Vagina (tissue), 2 donors: ENCODE results near the gene SPDYE3. TPM values are rescaled to one million over a fixed set of nuclear protein-coding genes. Genes with fewer than 3 reads are reported as not detected.
"Not testable (repeated sequence)": the region's sequence is repeated elsewhere in the genome, so short reads cannot be mapped to it uniquely, and the experiment has no call there.

ENCODE experiments used
- DNase-seq, 2 donors: peaks; one replicate each; pipeline ENCODE4 v3.0.0-alpha.2; 2017; ENCODE audit errors: extremely low spot score in 2 of 2
- H3K27ac ChIP-seq: fragments of 200-600 bp; sonication (generic); one replicate; pipeline ENCODE4 v1.5.1; 2019
- H3K27me3 ChIP-seq: fragments of 200-600 bp; sonication (generic); one replicate; pipeline ENCODE4 v1.5.1; 2019
- H3K36me3 ChIP-seq, 2 donors: fragments of 200-600 bp; sonication (generic); one replicate each; pipeline ENCODE4 v1.5.1; 2017 to 2019
- H3K4me1 ChIP-seq: fragments of 200-600 bp; sonication (generic); one replicate; pipeline ENCODE4 v1.5.1; 2019
- H3K4me3 ChIP-seq, 2 donors: fragments of 200-600 bp; sonication (generic); 1 replicate in 1 of 2; 2 replicates in 1 of 2; pipeline ENCODE4 v1.5.1; 2016 to 2019
- H3K9me3 ChIP-seq: fragments of 200-600 bp; sonication (generic); one replicate; pipeline ENCODE4 v1.5.1; 2019
- POLR2A ChIP-seq, 2 donors: fragments of 450-650 bp; IDR thresholded peaks; one replicate each; pipeline ENCODE4 v1.6.1; 2017; ENCODE audit warnings: antibody characterized with exemption in 2 of 2, mild to moderate bottlenecking in 2 of 2, moderate library complexity in 2 of 2
- POLR2AphosphoS5 ChIP-seq, 2 donors: sonication (generic); formaldehyde crosslinking; IDR thresholded peaks; one replicate each; pipeline ENCODE4 v1.9.0; 2017; ENCODE audit warnings: antibody characterized with exemption in 2 of 2, mild to moderate bottlenecking in 2 of 2, low read depth in 1 of 2; ENCODE audit not compliant: insufficient read depth in 1 of 2
- intact Hi-C: fragments of 100-400 bp; cut with DNase I; formaldehyde crosslinking; loops from one replicate; pipeline ENCODE4 v1.15.1; 2023
- total RNA-seq: library from RNA; depleted of rRNA; stranded (reverse); fragments of >200 nt; gene quantifications from one replicate; pipeline ENCODE4 v1.2.3, GENCODE V29; 2016
- TF ChIP-seq, protein P1 (sequence below), 3 experiments: fragments of 450-650 bp in 2 of 3; fragments of 200-600 bp in 1 of 3; sonication (generic) in 1 of 3; IDR thresholded peaks; one replicate each; pipeline ENCODE4 v1.5.1; 2017 to 2019; ENCODE audit warnings: antibody characterized with exemption in 3 of 3, mild to moderate bottlenecking in 2 of 3, moderate library complexity in 2 of 3

The SPDYE3 gene
- not detected for total RNA-seq

DNA sequence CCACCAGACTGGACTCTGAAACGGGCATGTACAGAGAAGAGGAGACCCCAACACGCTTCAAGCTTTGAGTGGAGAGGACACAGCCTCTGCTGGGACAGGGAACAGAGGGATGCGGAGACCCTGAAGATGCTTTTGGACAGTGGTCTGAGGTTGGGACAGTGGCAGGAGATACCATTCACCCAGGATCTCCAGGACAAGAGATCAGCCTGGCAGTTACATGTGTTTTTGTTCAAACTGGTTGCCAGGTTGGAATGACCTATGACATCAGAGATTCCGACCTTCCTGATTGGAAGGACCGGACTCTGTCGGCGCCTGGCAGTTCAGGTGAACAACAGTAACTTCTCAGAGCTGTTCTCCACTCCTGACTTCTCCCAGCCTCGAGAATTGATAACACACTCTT lies at the start of gene SPDYE3:
TSS of gene SPDYE3 (plus strand) at position 301 of the 400 bp plus-strand sequence. CDS start 184 bp downstream, outside the sequence.
- H3K27ac ChIP-seq, H3K4me3 ChIP-seq, H3K4me1 ChIP-seq, DNase-seq, H3K27me3 ChIP-seq, H3K9me3 ChIP-seq, H3K36me3 ChIP-seq, intact Hi-C loops: not testable (repeated sequence)

DNA sequence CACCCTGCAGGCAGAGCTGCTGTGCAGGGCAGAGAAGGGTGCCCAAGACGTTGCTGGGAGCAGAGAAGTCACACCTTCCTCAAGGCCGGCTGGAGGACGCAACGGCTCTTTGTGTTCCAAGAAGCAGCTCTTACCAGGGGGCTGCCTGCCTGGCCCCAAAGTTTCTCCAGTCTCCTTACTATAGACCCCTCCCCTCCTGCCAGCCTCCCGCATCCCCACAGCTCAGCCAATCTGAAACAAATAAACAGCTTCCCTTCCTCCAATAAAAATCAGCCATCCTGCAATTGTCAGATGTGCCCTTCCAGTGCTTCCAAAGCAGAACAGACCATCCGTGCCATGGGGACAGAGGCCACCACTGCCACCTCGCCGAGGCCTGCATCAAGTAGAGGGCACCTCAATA lies 47.5 kb upstream of the SPDYE3 start:
- H3K27ac ChIP-seq, H3K4me3 ChIP-seq, H3K4me1 ChIP-seq, H3K27me3 ChIP-seq, DNase-seq, H3K9me3 ChIP-seq, intact Hi-C loops, H3K36me3 ChIP-seq: not testable (repeated sequence)

- DNase-seq, H3K27ac ChIP-seq, H3K36me3 ChIP-seq, H3K27me3 ChIP-seq, H3K9me3 ChIP-seq, H3K4me1 ChIP-seq, intact Hi-C loops, H3K4me3 ChIP-seq: not testable (repeated sequence)
These were observed 44.6 kb upstream of the SPDYE3 start for GRCh38 chr7:100262896-100263295.

DNA sequence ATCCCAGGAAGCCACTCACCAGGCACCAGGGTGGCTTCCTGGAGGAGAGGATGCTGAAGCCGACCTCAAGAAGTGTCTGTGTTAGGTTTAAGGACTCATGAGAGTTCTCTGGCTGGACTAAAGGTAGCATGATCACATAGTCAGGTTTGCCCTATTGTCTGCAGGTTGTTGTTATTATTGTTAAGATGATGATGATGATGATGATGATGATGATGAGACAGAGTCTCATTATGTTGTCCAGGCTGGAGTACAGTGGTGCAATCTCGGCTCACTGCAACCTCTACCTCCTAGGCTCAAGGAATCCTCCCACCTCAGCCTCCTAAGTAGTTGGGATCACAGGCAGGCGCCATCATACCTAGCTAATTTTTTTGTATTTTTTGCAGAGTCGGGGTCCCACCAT lies 43.3 kb upstream of the SPDYE3 start:
- H3K27ac ChIP-seq, intact Hi-C loops, H3K36me3 ChIP-seq, H3K9me3 ChIP-seq, H3K4me3 ChIP-seq, DNase-seq, H3K27me3 ChIP-seq, H3K4me1 ChIP-seq: not testable (repeated sequence)

DNA sequence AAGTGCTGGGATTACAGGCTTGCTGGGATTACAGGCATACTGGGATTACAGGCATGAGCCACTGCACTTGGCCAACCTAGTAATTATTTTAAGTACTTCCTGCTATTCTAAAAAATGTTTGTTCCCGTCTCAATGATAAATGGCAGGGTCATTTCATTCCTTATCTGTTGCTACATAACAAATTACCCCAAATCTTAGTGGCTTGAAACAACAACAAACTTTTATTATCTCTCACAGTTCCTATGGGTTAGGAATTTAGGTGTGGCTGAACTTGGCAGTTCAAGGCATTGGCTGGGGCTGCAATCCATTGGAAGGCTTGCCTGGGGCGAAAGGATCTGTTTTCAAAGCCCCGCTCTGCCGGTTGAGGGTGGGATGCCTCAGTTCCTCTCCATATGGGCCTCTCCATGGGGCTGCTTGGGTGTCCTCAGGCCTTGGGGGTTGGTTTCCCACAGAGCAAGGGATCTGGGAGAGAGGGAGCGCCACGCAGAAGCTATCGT lies 42.8 kb upstream of the SPDYE3 start:
- intact Hi-C loops, H3K27ac ChIP-seq, H3K4me3 ChIP-seq, DNase-seq, H3K4me1 ChIP-seq, H3K36me3 ChIP-seq, H3K9me3 ChIP-seq, H3K27me3 ChIP-seq: not testable (repeated sequence)

DNA sequence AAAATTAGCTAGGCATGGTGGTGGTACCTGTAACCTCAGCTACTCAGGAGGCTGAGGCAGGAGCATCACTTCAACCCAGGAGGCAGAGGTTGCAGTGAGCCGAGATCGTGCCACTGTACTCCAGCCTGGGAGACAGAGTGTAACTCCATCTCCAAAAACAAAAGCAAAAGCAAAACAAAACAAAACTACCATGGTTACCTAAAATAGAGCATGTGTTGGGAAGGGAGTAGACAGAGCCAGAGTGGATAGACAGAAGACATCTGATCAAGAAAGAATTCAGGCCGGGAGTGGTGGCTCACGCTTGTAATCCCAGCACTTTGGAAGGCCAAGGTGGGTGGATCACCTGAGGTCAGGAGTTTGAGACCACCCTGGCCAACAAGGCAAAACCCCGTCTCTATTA lies 41.7 kb upstream of the SPDYE3 start:
- DNase-seq, H3K36me3 ChIP-seq, intact Hi-C loops, H3K27me3 ChIP-seq, H3K27ac ChIP-seq, H3K9me3 ChIP-seq, H3K4me3 ChIP-seq: not testable (repeated sequence)
- H3K4me1 ChIP-seq = peaks cover 11% of the 10 kb centered on the region

GRCh38 chr7:100266576-100267354 lies 40.7 kb upstream of the SPDYE3 start:
- no peaks in the 10 kb centered on the region for H3K9me3 ChIP-seq
- no peaks in the 10 kb centered on the region for H3K27me3 ChIP-seq
- no peaks in the 10 kb centered on the region for H3K36me3 ChIP-seq
- TF ChIP-seq POLR2AphosphoS5 (IDR thresholded peaks at IDR 0.05; ENCODE audit: insufficient read depth in 1 of 2, low read depth in 1 of 2) (no peak), POLR2A (IDR thresholded peaks at IDR 0.05) (no peak)
- TF ChIP-seq, protein P1, sequence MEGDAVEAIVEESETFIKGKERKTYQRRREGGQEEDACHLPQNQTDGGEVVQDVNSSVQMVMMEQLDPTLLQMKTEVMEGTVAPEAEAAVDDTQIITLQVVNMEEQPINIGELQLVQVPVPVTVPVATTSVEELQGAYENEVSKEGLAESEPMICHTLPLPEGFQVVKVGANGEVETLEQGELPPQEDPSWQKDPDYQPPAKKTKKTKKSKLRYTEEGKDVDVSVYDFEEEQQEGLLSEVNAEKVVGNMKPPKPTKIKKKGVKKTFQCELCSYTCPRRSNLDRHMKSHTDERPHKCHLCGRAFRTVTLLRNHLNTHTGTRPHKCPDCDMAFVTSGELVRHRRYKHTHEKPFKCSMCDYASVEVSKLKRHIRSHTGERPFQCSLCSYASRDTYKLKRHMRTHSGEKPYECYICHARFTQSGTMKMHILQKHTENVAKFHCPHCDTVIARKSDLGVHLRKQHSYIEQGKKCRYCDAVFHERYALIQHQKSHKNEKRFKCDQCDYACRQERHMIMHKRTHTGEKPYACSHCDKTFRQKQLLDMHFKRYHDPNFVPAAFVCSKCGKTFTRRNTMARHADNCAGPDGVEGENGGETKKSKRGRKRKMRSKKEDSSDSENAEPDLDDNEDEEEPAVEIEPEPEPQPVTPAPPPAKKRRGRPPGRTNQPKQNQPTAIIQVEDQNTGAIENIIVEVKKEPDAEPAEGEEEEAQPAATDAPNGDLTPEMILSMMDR (IDR thresholded peaks at IDR 0.05) = no peak
- H3K4me3 ChIP-seq = no peak overlapping the region
- intact Hi-C loops = no loop called here
- DNase-seq = no peak
- H3K4me1 ChIP-seq = peaks cover 15% of the 10 kb centered on the region
- no peak overlapping the region for H3K27ac ChIP-seq

GRCh38 chr7:100267648-100268047 lies 39.9 kb upstream of the SPDYE3 start:
- Histone ChIP-seq H3K27ac (no peak overlapping the region), H3K4me1 (peaks cover 20% of the 10 kb centered on the region), H3K27me3 (no peaks in the 10 kb centered on the region), H3K9me3 (no peaks in the 10 kb centered on the region), H3K4me3 (no peak overlapping the region), H3K36me3 (no peaks in the 10 kb centered on the region)
- TF ChIP-seq POLR2AphosphoS5 (IDR thresholded peaks at IDR 0.05; ENCODE audit: insufficient read depth in 1 of 2, low read depth in 1 of 2) (no peak), POLR2A (IDR thresholded peaks at IDR 0.05) (no peak)
- TF ChIP-seq, protein P1 (IDR thresholded peaks at IDR 0.05) = no peak
- DNase-seq = no peak
- intact Hi-C loops = no loop called here

DNA sequence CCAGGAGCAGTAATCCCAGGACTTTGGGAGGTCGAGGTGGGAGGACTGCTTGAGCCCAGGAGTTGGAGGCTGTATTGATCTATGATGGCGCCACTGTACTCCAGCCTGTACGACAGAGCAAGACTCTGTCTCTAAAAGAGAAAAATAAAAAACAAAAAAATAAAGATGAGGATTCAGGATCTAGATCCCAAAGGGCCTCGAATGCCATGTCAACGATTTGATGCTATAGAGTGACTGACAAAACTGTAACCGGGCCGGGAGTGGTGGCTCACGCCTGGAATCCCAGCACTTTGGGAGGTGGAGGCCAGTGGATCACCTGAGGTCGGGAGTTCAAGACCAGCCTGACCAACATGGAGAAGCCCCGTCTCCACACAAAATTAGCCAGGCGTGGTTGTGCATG lies 38.6 kb upstream of the SPDYE3 start:
- DNase-seq, intact Hi-C loops: not testable (repeated sequence)

GRCh38 chr7:100269306-100270045 lies 38.0 kb upstream of the SPDYE3 start:
- peak overlapping the region; percentile 77 to 90 for H3K4me3 ChIP-seq
- peak overlapping the region; percentile 33 for H3K27ac ChIP-seq
- H3K27me3 ChIP-seq, DNase-seq, H3K36me3 ChIP-seq, H3K9me3 ChIP-seq, intact Hi-C loops: not testable (repeated sequence)
- peaks cover 22% of the 10 kb centered on the region for H3K4me1 ChIP-seq

More for the DNA sequence above, 38.6 kb upstream of the SPDYE3 start:
- not testable (repeated sequence) for H3K36me3 ChIP-seq, H3K27ac ChIP-seq, H3K4me3 ChIP-seq, H3K9me3 ChIP-seq, H3K27me3 ChIP-seq
- H3K4me1 ChIP-seq = peaks cover 22% of the 10 kb centered on the region
